Left hindlimb (tissue), 1 donor: ENCODE measurements around the gene MACC1.
A peak's percentile ranks its signal among the peaks of the same experiment; 100 is the strongest.

Experiments used
- DNase-seq: peaks from one replicate; pipeline ENCODE4 v3.0.0-alpha.2; 2018

The MACC1 gene

GRCh38 chr7:20172736-20173334, 44.3 kb downstream of the MACC1 start:
- DNase-seq = peak; percentile 74

GRCh38 chr7:20170633-20171032, 46.6 kb downstream of the MACC1 start:
- no peak for DNase-seq

GRCh38 chr7:20165146-20165510, 52.1 kb downstream of the MACC1 start:
- DNase-seq = no peak

GRCh38 chr7:20164425-20165145, 52.6 kb downstream of the MACC1 start:
- DNase-seq = no peak

- no peak for DNase-seq
These were observed 54.5 kb downstream of the MACC1 start for GRCh38 chr7:20162665-20163064.

GRCh38 chr7:20159226-20159747, 57.9 kb downstream of the MACC1 start:
- no peak for DNase-seq

- DNase-seq = no peak
These were observed 58.5 kb downstream of the MACC1 start for GRCh38 chr7:20158684-20159083.

- DNase-seq = no peak
These were observed 59.7 kb downstream of the MACC1 start for GRCh38 chr7:20157456-20157855.

- no peak for DNase-seq
These were observed 63.2 kb downstream of the MACC1 start for GRCh38 chr7:20153999-20154398.

GRCh38 chr7:20153567-20153966, 63.6 kb downstream of the MACC1 start:
- no peak for DNase-seq

GRCh38 chr7:20152511-20152910, 64.7 kb downstream of the MACC1 start:
- no peak for DNase-seq

GRCh38 chr7:20151708-20152456, 65.3 kb downstream of the MACC1 start:
- DNase-seq = no peak

- no peak for DNase-seq
These were observed 70.7 kb downstream of the MACC1 start for GRCh38 chr7:20146451-20146850.

- DNase-seq = no peak
These were observed 72.4 kb downstream of the MACC1 start for GRCh38 chr7:20144801-20145200.

- DNase-seq = no peak
These were observed 75.5 kb downstream of the MACC1 start for GRCh38 chr7:20141666-20142065.

- DNase-seq = no peak
These were observed 76.2 kb downstream of the MACC1 start for GRCh38 chr7:20141002-20141345.

- DNase-seq = no peak
These were observed 76.7 kb downstream of the MACC1 start for GRCh38 chr7:20140291-20141001.

- no peak for DNase-seq
These were observed 80.5 kb downstream of the MACC1 start for GRCh38 chr7:20136647-20137046.

- no peak for DNase-seq
These were observed 83.4 kb downstream of the MACC1 start for GRCh38 chr7:20133803-20134202.

- DNase-seq = no peak
These were observed 84.6 kb downstream of the MACC1 start for GRCh38 chr7:20132585-20132984.

GRCh38 chr7:20131776-20132175, 85.4 kb downstream of the MACC1 start:
- DNase-seq = no peak

- no peak for DNase-seq
These were observed 87.3 kb downstream of the MACC1 start for GRCh38 chr7:20129920-20130319.

GRCh38 chr7:20128001-20128400, 89.2 kb downstream of the MACC1 start:
- no peak for DNase-seq
